UCSD-AML1 (cell line): ENCODE results near the gene OTX2.

Experiments used
- DNase-seq: peaks from one replicate; lab custom pipeline; 2025; ENCODE audit not compliant: unreplicated experiment; lab: John Stamatoyannopoulos, UW

Gene OTX2

GRCh38 chr14:56797003-56797568 lies 13.2 kb downstream of the OTX2 start:
- no peak for DNase-seq

GRCh38 chr14:56796259-56796658 lies 14.0 kb downstream of the OTX2 start:
- no peak for DNase-seq

GRCh38 chr14:56795284-56795622 lies 15.0 kb downstream of the OTX2 start:
- DNase-seq = no peak

- DNase-seq = no peak
These were observed 15.6 kb downstream of the OTX2 start for GRCh38 chr14:56794557-56795283.

GRCh38 chr14:56794088-56794556 lies 16.2 kb downstream of the OTX2 start:
- no peak for DNase-seq

- no peak for DNase-seq
These were observed 20.3 kb downstream of the OTX2 start for GRCh38 chr14:56789955-56790354.

- no peak for DNase-seq
These were observed 22.7 kb downstream of the OTX2 start for GRCh38 chr14:56787530-56787929.

GRCh38 chr14:56782711-56783110 lies 27.6 kb downstream of the OTX2 start:
- DNase-seq = no peak

- no peak for DNase-seq
These were observed 35.8 kb downstream of the OTX2 start for GRCh38 chr14:56774503-56774902.

- no peak for DNase-seq
These were observed 39.8 kb downstream of the OTX2 start for GRCh38 chr14:56770512-56770911.

GRCh38 chr14:56760164-56760914 lies 49.9 kb downstream of the OTX2 start:
- DNase-seq = no peak

GRCh38 chr14:56759633-56760032 lies 50.6 kb downstream of the OTX2 start:
- no peak for DNase-seq

- no peak for DNase-seq
These were observed 51.2 kb downstream of the OTX2 start for GRCh38 chr14:56759094-56759493.

- DNase-seq = no peak
These were observed 55.4 kb downstream of the OTX2 start for GRCh38 chr14:56754921-56755320.

GRCh38 chr14:56753396-56753795 lies 56.9 kb downstream of the OTX2 start:
- no peak for DNase-seq

GRCh38 chr14:56752428-56752827 lies 57.9 kb downstream of the OTX2 start:
- no peak for DNase-seq

- DNase-seq = no peak
These were observed 58.8 kb downstream of the OTX2 start for GRCh38 chr14:56751471-56751870.
